ENCODE results near the gene ABI1. TPM values are rescaled to one million over a fixed set of nuclear protein-coding genes. Genes with fewer than 3 reads are reported as not detected.
A peak's percentile ranks its signal among the peaks of the same experiment; 100 is the strongest.
"Not testable (repeated sequence)": the region's sequence is repeated elsewhere in the genome, so short reads cannot be mapped to it uniquely, and the experiment has no call there.

ABI1 gene
- 41.3 and 50.8 TPM in 2 replicates for total RNA-seq (2021)
- percentile 85 among the genes with signal in this experiment for Bru-seq, nascent RNA
- percentile 82 among the genes with signal in this experiment for BruChase-seq, experiment 1, labeled RNA remaining after a 2-hour chase
- percentile 76 among the genes with signal in this experiment for BruChase-seq, experiment 2, labeled RNA remaining after a 6-hour chase
- long read RNA-seq, transcript ABI1-208 (10 exons, 3,515 nt) = minor isoform, 7 of 121 reads
- long read RNA-seq, transcript ABI1-209 (9 exons, 3,441 nt) = major isoform, 12 of 121 reads
- long read RNA-seq, transcript ABI1-205 (10 exons, 3,516 nt) = major isoform, 12 of 121 reads
- long read RNA-seq, partial matches to known transcripts = 9 of 121 reads
- long read RNA-seq, other reads (novel, unspliced or antisense) = 81 of 121 reads

DNA sequence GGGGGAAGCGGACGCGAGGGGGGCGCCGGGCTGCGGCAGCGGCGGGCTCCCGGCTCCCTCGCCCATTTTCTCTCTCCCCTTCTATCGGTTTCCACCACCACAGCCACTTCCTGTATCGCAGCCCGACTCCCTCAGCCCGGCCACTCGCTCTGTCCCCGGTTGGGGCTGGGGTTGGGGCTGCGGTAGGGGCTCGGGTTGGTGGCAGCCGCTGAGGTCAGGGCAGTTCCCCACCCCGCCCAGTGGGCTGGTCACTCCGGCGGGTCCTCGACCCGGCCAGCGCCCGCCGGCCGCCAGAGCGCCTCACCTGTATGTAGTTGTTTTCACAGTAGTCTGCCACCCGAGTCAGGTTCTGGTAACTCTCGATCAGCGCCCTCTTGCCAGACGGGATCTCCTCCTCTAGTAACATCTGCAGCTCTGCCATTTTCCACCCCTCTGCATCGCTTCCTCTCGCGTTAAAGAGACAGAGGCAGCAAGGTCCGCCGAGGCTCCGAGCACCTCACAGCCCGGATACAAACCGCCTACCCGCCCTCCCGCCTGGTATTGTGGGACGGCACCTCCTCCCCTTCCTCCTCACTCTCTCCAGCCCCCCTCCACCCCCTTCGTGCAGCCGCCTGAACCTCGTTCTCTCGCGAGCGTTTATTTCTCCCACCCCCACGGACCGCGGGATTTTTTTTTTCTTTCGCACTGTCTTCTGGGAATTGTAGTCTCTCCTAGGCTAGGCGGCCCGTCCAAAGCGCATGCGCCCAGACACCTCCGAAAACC lies at the start of gene ABI1:
ABI1 (minus strand) TSS at position 516 of the 762 bp plus-strand sequence; CDS start at position 421, 95 bp downstream.
- Histone ChIP-seq H3K4me3 (peak within 1 kb of the TSS; percentile 72), H3K9me3 (ENCODE audit: insufficient read depth, low read depth) (no peaks in the 10 kb centered on the region), H3K79me2 (ENCODE audit: low read depth) (peaks cover 41% of the 10 kb centered on the region), H3F3A (ENCODE audit: insufficient read depth, low read depth) (peaks cover 7% of the 10 kb centered on the region), H3K9me2 (ENCODE audit: insufficient read depth) (no peaks in the 10 kb centered on the region), H3K4me2 (peak within 1 kb of the TSS; percentile 85), H4K20me1 (ENCODE audit: insufficient read depth) (0 out of 2 replicates have a peak, but pooled peaks cover 5% of the 10 kb centered on the region), H3K36me3 (ENCODE audit: low read depth) (no peaks in the 10 kb centered on the region), H3K4me1 (replicated peaks; ENCODE audit: insufficient read depth) (peaks cover 11% of the 10 kb centered on the region), H3K27ac (peak within 1 kb of the TSS; percentile 85), H2AFZ (peak within 1 kb of the TSS; percentile 88), H3K27me3 (ENCODE audit: insufficient read depth, low read depth) (no peaks in the 10 kb centered on the region)
- no peak for TF ChIP-seq EZH2 (IDR thresholded peaks at IDR 0.05; ENCODE audit: low read depth)
- TF ChIP-seq, protein P1, sequence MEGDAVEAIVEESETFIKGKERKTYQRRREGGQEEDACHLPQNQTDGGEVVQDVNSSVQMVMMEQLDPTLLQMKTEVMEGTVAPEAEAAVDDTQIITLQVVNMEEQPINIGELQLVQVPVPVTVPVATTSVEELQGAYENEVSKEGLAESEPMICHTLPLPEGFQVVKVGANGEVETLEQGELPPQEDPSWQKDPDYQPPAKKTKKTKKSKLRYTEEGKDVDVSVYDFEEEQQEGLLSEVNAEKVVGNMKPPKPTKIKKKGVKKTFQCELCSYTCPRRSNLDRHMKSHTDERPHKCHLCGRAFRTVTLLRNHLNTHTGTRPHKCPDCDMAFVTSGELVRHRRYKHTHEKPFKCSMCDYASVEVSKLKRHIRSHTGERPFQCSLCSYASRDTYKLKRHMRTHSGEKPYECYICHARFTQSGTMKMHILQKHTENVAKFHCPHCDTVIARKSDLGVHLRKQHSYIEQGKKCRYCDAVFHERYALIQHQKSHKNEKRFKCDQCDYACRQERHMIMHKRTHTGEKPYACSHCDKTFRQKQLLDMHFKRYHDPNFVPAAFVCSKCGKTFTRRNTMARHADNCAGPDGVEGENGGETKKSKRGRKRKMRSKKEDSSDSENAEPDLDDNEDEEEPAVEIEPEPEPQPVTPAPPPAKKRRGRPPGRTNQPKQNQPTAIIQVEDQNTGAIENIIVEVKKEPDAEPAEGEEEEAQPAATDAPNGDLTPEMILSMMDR (conservative IDR thresholded peaks at IDR 0.05) = no peak
- ChIA-PET POLR2A (ENCODE audit: unreplicated experiment) (interaction anchor here (0.7 kb wide), 1 partner anchor 294 kb away, joined by 3 read pairs; the partner anchor contains the start of gene YME1L1), CTCF (interaction anchor here (0.8 kb wide), 1 partner anchor 21 kb away, joined by 3 read pairs; no protein-coding TSS in a partner anchor)
- DNase-seq = peak; percentile 89 to 96
- TSS peak; percentile 95 for BruUV-seq (replicated peaks)
- intact Hi-C loops (cut with micrococcal nuclease; ENCODE audit: unreplicated experiment) = loop anchor here (1.0 to 5.0 kb wide), 5 partner anchors 22 to 380 kb away; partner anchors contain the start of gene ACBD5

DNA sequence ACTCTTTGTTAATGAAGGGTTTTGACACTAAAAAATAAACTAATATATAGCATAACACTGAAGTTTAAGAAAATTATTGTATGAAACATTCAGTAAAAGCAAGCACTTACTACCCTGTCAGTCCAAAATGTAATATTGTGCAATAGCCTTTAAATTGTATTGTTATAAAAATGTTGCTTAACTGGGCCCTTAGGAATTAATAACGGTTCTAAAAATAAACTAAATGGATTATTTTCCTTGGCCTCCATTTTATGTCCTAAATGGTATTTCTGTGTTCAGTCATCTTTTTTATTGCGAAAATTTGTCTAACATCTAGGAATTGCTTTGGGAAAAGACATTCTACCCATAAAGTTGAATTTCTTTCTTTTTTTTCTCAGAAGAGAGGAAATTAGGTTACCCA lies 49.0 kb upstream of the ABI1 start:
- Histone ChIP-seq H3F3A (ENCODE audit: insufficient read depth, low read depth) (no peaks in the 10 kb centered on the region), H3K27me3 (ENCODE audit: insufficient read depth, low read depth) (no peaks in the 10 kb centered on the region), H4K20me1 (ENCODE audit: insufficient read depth) (no peaks in the 10 kb centered on the region), H3K79me2 (ENCODE audit: low read depth) (no peaks in the 10 kb centered on the region), H3K9me3 (ENCODE audit: insufficient read depth, low read depth) (no peaks in the 10 kb centered on the region), H3K4me3 (no peak overlapping the region), H3K27ac (no peak overlapping the region), H3K36me3 (ENCODE audit: low read depth) (no peaks in the 10 kb centered on the region), H3K9me2 (ENCODE audit: insufficient read depth) (no peaks in the 10 kb centered on the region), H3K4me1 (replicated peaks; ENCODE audit: insufficient read depth) (no peaks in the 10 kb centered on the region), H2AFZ (no peak overlapping the region), H3K4me2 (no peak overlapping the region)
- no peak for DNase-seq
- POLR2A ChIA-PET (ENCODE audit: unreplicated experiment) = no interaction called here
- CTCF ChIA-PET = no interaction called here
- intact Hi-C loops (cut with micrococcal nuclease; ENCODE audit: unreplicated experiment) = no loop called here
- no TSS peak for BruUV-seq (replicated peaks)
- no peak for TF ChIP-seq EZH2 (IDR thresholded peaks at IDR 0.05; ENCODE audit: low read depth)
- TF ChIP-seq, protein P1 (conservative IDR thresholded peaks at IDR 0.05) = no peak

DNA sequence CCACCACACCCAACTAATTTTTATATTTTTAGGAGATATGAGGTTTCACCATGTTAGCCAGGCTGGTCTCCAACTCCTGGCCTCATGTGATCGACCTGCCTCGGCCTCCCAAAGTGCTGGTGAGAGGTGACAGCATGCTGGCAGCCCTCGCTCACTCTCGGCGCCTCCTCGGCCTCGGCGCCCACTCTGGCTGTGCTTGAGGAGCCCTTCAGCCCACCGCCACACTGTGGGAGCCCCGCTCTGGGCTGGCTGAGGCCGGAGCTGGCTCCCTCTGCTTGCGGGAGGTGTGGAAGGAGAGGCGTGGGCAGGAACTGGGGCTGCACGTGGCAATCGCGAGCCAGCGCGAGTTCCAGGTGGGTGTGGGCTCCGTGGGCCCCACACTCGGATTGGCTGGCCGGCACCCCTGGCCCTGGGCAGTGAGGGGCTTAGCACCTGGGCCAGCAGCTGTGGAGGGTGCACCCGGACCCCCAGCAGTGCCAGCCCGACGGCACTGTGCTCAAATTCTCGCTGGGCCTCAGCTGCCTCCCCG lies 44.6 kb upstream of the ABI1 start:
- CTCF ChIA-PET; POLR2A ChIA-PET (ENCODE audit: unreplicated experiment); H3K27me3 ChIP-seq (ENCODE audit: insufficient read depth, low read depth); H3K4me3 ChIP-seq; H3K79me2 ChIP-seq (ENCODE audit: low read depth); H3K36me3 ChIP-seq (ENCODE audit: low read depth); DNase-seq; BruUV-seq (replicated peaks); H4K20me1 ChIP-seq (ENCODE audit: insufficient read depth); H3F3A ChIP-seq (ENCODE audit: insufficient read depth, low read depth); H3K27ac ChIP-seq; H3K9me2 ChIP-seq (ENCODE audit: insufficient read depth); H2AFZ ChIP-seq; H3K9me3 ChIP-seq (ENCODE audit: insufficient read depth, low read depth); H3K4me2 ChIP-seq; intact Hi-C loops (cut with micrococcal nuclease; ENCODE audit: unreplicated experiment); H3K4me1 ChIP-seq (replicated peaks; ENCODE audit: insufficient read depth): not testable (repeated sequence)

All from PC-9 (cell line).